NCI-H82 (cell line): ENCODE measurements around the gene C12orf76.
A peak's percentile ranks its signal among the peaks of the same experiment; 100 is the strongest.
"Not testable (repeated sequence)": the region's sequence is repeated elsewhere in the genome, so short reads cannot be mapped to it uniquely, and the experiment has no call there.

Experiments used
- DNase-seq: peaks from one replicate; lab custom pipeline; 2025; lab: John Stamatoyannopoulos, UW

The C12orf76 gene

GRCh38 chr12:110023059-110023980, 25.0 kb downstream of the C12orf76 start:
- peak; percentile 87 for DNase-seq

- DNase-seq: no peak
Measured at GRCh38 chr12:110020956-110021355, 27.4 kb downstream of the C12orf76 start.

- DNase-seq: no peak
Measured at GRCh38 chr12:110015132-110015531, 33.2 kb downstream of the C12orf76 start.

- DNase-seq: no peak
Measured at GRCh38 chr12:110012659-110013058, 35.7 kb downstream of the C12orf76 start.

- DNase-seq: no peak
Measured at GRCh38 chr12:110012137-110012536, 36.2 kb downstream of the C12orf76 start.

- DNase-seq: no peak
Measured at GRCh38 chr12:110010853-110011723, 37.2 kb downstream of the C12orf76 start.

GRCh38 chr12:110008681-110009398, 39.5 kb downstream of the C12orf76 start:
- not testable (repeated sequence) for DNase-seq

GRCh38 chr12:110007881-110008280, 40.4 kb downstream of the C12orf76 start:
- no peak for DNase-seq

- DNase-seq: no peak
Measured at GRCh38 chr12:110006115-110006514, 42.2 kb downstream of the C12orf76 start.

- no peak for DNase-seq
Measured at GRCh38 chr12:110005319-110005973, 42.9 kb downstream of the C12orf76 start.

GRCh38 chr12:110004598-110004997, 43.7 kb downstream of the C12orf76 start:
- no peak for DNase-seq

GRCh38 chr12:110002676-110003515, 45.4 kb downstream of the C12orf76 start:
- DNase-seq: no peak

GRCh38 chr12:110001596-110001995, 46.7 kb downstream of the C12orf76 start:
- no peak for DNase-seq

GRCh38 chr12:109999983-110000505, 48.3 kb downstream of the C12orf76 start:
- DNase-seq: peak; percentile 29

- DNase-seq: no peak
Measured at GRCh38 chr12:109999649-109999971, 48.7 kb downstream of the C12orf76 start.

- DNase-seq: peak; percentile 93
Measured at GRCh38 chr12:109998904-109999648, 49.2 kb downstream of the C12orf76 start, which contains the start of gene ANKRD13A. Gene ANKRD13A, plus strand, starts transcription at chr12:109999430. Its CDS starts 259 bp downstream, at chr12:109999689.

GRCh38 chr12:109998241-109998903, 50.0 kb downstream of the C12orf76 start:
- peak; percentile 53 for DNase-seq

GRCh38 chr12:109997393-109997792, 50.9 kb downstream of the C12orf76 start:
- DNase-seq: no peak

- DNase-seq: no peak
Measured at GRCh38 chr12:109996483-109996853, 51.9 kb downstream of the C12orf76 start.
